K562 (cell line): Measurements from ENCODE around the gene STX19. TPM values are rescaled to one million over a fixed set of nuclear protein-coding genes. Genes with fewer than 3 reads are reported as not detected.

Source experiments
- ATAC-seq: fragments of 200-7000 bp; cut with Tn5 transposase; 3 replicates; pipeline ENCODE4 v1.9.1; 2020; ENCODE audit warnings: moderate library complexity
- BruUV-seq: library from RNA; stranded (reverse); fragments of 400-500 nt; replicated peaks from 2 replicates; lab custom pipeline; 2021; lab: Mats Ljungman, UMichigan
- CTCF ChIA-PET: fragments of 300-600 bp; formaldehyde crosslinking; extraction: SDS; loops from one replicate; lab custom pipeline; 2021; ENCODE audit warnings: low intra/inter-chr PET ratio; lab: Yijun Ruan, JAX
- POLR2A ChIA-PET: fragments of 300-600, 350-650 bp; sonication (Branson Sonifier 250); formaldehyde crosslinking; extraction: SDS; loops from one replicate; lab custom pipeline; 2021; ENCODE audit warnings: antibody characterized with exemption, inconsistent platforms; lab: Yijun Ruan, JAX
- DNase-seq, 4 experiments: peaks; one replicate each; pipeline versions ENCODE4 v3.0.0 to v3.0.0-alpha.2; 2011 to 2018; ENCODE audit warnings: low spot score in 3 of 4, mixed read lengths in 3 of 4; ENCODE audit errors: extremely low read depth in 1 of 4
- FAIRE-seq: peaks from 2 replicates; lab custom pipeline; 2011; peaks lifted over from hg19 to GRCh38; lab: Jason Lieb, UNC
- H2AFZ ChIP-seq: 2 replicates; pipeline ENCODE4 v1.6.0; 2011; ENCODE audit warnings: low read depth, low read length, control low read depth, inconsistent platforms
- H3K27ac ChIP-seq: fragments of 200-600 bp; 3 replicates; pipeline ENCODE4 v1.8.0; 2011; ENCODE audit warnings: low read depth, mild to moderate bottlenecking, control low read depth, inconsistent platforms, low read length, moderate library complexity, mixed read lengths; ENCODE audit errors: extremely low read depth
- H3K27me3 ChIP-seq, 2 experiments: fragments of 300-600 bp in 1 of 2; 2 replicates in 1 of 2; 3 replicates in 1 of 2; pipeline versions ENCODE4 v1.6.0 to v1.8.0; 2011; ENCODE audit warnings: inconsistent platforms in 2 of 2, low read length in 2 of 2, mild to moderate bottlenecking in 1 of 2, mixed read lengths in 1 of 2, moderate library complexity in 1 of 2; ENCODE audit not compliant: control insufficient read depth in 2 of 2, insufficient read depth in 2 of 2
- H3K36me3 ChIP-seq: fragments of 300-600 bp; 3 replicates; pipeline ENCODE4 v1.8.0; 2011; ENCODE audit warnings: mild to moderate bottlenecking, low read length, inconsistent platforms; ENCODE audit not compliant: control insufficient read depth, insufficient read depth
- H3K4me1 ChIP-seq, 2 experiments: fragments of 200-600 bp in 1 of 2; replicated peaks in 1 of 2; 2 replicates in 1 of 2; 3 replicates in 1 of 2; pipeline versions ENCODE4 v1.5.1 to v1.8.0; 2011; ENCODE audit warnings: inconsistent platforms in 2 of 2, low read length in 2 of 2, mild to moderate bottlenecking in 1 of 2, mixed read lengths in 1 of 2, moderate library complexity in 1 of 2; ENCODE audit not compliant: control insufficient read depth in 2 of 2, insufficient read depth in 2 of 2
- H3K4me2 ChIP-seq: 2 replicates; pipeline ENCODE4 v1.6.1; 2011; ENCODE audit warnings: low read length, control low read depth, inconsistent platforms, mixed read lengths; ENCODE audit not compliant: insufficient read depth
- H3K4me3 ChIP-seq: fragments of 200-600 bp; sonication (generic), shearing (Covaris generic); 2 replicates; pipeline ENCODE4 v1.5.1; 2016; ENCODE audit warnings: control low read depth, inconsistent platforms
- H3K79me2 ChIP-seq: fragments of 200-600 bp; 3 replicates; pipeline ENCODE4 v1.8.0; 2011; ENCODE audit warnings: low read length, inconsistent platforms; ENCODE audit not compliant: control insufficient read depth, insufficient read depth
- H3K9ac ChIP-seq, 2 experiments: 2 replicates each; pipeline versions ENCODE4 v1.6.0 to v1.6.1; 2011; ENCODE audit warnings: low read depth in 2 of 2, low read length in 2 of 2, control low read depth in 1 of 2, inconsistent platforms in 1 of 2, mild to moderate bottlenecking in 1 of 2, mixed read lengths in 1 of 2; ENCODE audit not compliant: insufficient read depth in 1 of 2
- H3K9me1 ChIP-seq: one replicate; pipeline ENCODE4 v1.6.0; 2011; ENCODE audit warnings: inconsistent platforms, mild to moderate bottlenecking, low read length, moderate library complexity; ENCODE audit not compliant: control insufficient read depth, insufficient read depth
- H3K9me3 ChIP-seq: replicated peaks from 2 replicates; pipeline ENCODE4 v1.5.1; 2011; ENCODE audit warnings: low read depth, low read length, inconsistent platforms; ENCODE audit not compliant: control insufficient read depth, insufficient read depth
- H4K20me1 ChIP-seq: replicated peaks from 2 replicates; pipeline ENCODE4 v1.6.1; 2011; ENCODE audit warnings: low read length, inconsistent platforms, mixed read lengths; ENCODE audit not compliant: control insufficient read depth, insufficient read depth
- ESRRA ChIP-seq: fragments of 450-650 bp; IDR thresholded peaks from 2 replicates; pipeline ENCODE4 v1.6.1; 2014; ENCODE audit warnings: low read depth, mild to moderate bottlenecking, moderate library complexity, borderline replicate concordance
- IRF1 ChIP-seq: sonication (generic); formaldehyde crosslinking; IDR thresholded peaks from 2 replicates; pipeline ENCODE4 v1.8.0; 2022; ENCODE audit warnings: missing genetic modification reagents, mild to moderate bottlenecking, borderline replicate concordance
- NFXL1 ChIP-seq: fragments of 450-650 bp; formaldehyde crosslinking; IDR thresholded peaks from 2 replicates; pipeline ENCODE4 v1.4.0; 2021; ENCODE audit warnings: mild to moderate bottlenecking
- SIN3B ChIP-seq: fragments of 450-650 bp; IDR thresholded peaks from 2 replicates; pipeline ENCODE4 v1.6.1; 2017; ENCODE audit warnings: low read depth, mild to moderate bottlenecking, moderate library complexity
- ZC3H11A ChIP-seq: IDR thresholded peaks from 2 replicates; pipeline ENCODE4 v1.6.1; 2012; ENCODE audit warnings: low read depth, low read length, improper control_type of control experiment
- ZNF165 ChIP-seq: fragments of 250-450 bp; sonication (Bioruptor Pico); IDR thresholded peaks from 2 replicates; pipeline ENCODE4 v1.4.0; 2020; ENCODE audit warnings: borderline replicate concordance
- ZNF224 ChIP-seq: sonication (generic); formaldehyde crosslinking; IDR thresholded peaks from 2 replicates; pipeline ENCODE4 v1.8.0; 2022; ENCODE audit warnings: mild to moderate bottlenecking, missing genetic modification reagents
- ZNF3 ChIP-seq: fragments of 250-450 bp; sonication (Bioruptor Pico); IDR thresholded peaks from 2 replicates; pipeline ENCODE4 v1.5.0; 2021; ENCODE audit warnings: mild to moderate bottlenecking, moderate library complexity
- ZNF507 ChIP-seq: conservative IDR thresholded peaks from 2 replicates; pipeline ENCODE4 v1.6.1; 2017; ENCODE audit warnings: missing genetic modification characterization, missing compliant biosample characterization
- whole genome bisulfite sequencing: fragments of 100-300 bp; shearing (Covaris generic); methylation state at CpG from one replicate; pipeline ENCODE4 v1.1.6; 2016; ENCODE audit warnings: low coverage, mixed read lengths; ENCODE audit not compliant: insufficient coverage; ENCODE audit errors: missing lambda C conversion rate; 5-methylcytosine and 5-hydroxymethylcytosine counted together
- in situ Hi-C: fragments of 300-500 bp; cut with MboI; formaldehyde crosslinking; loops from 4 replicates; pipeline ENCODE4 v1.15.0; 2018; ENCODE audit warnings: inconsistent platforms, mixed read lengths
- intact Hi-C: fragments of 100-400 bp; cut with micrococcal nuclease; formaldehyde crosslinking; loops from 2 replicates; pipeline ENCODE4 v1.14.2; 2022
- polyA plus RNA-seq, 8 experiments: library from polyadenylated mRNA; depleted of rRNA in 4 of 8; stranded (reverse) in 5 of 8; unstranded in 3 of 8; fragments of >200 nt; fragmentation: Nextera tagmentation in 2 of 8; fragmentation: Illumina TruSeq in 1 of 8; extraction: Ambion mirVana in 2 of 8; extraction: Trizol in 1 of 8; gene quantifications; 2 replicates each; pipeline versions ENCODE4 v1.2.1 to v1.2.3, GENCODE V29; 2011 to 2014; ENCODE audit warnings: inconsistent platforms in 1 of 8, missing spikeins in 1 of 8
- total RNA-seq, 7 experiments: library from RNA; depleted of rRNA in 6 of 7; stranded (reverse); fragments of >200 nt in 6 of 7; fragmentation: Illumina TruSeq in 2 of 7; extraction: Trizol in 2 of 7; gene quantifications; 2 replicates each; pipeline versions ENCODE4 v1.2.1 to v1.2.3, GENCODE V29; 2011 to 2021; ENCODE audit warnings: low replicate concordance in 1 of 7
- TF ChIP-seq, protein P1 (sequence below): sonication (generic); formaldehyde crosslinking; IDR thresholded peaks from 2 replicates; pipeline ENCODE4 v1.8.1; 2023; ENCODE audit warnings: missing genetic modification reagents, mild to moderate bottlenecking, borderline replicate concordance

The STX19 gene
- total and polyA plus RNA-seq, 9 of the 15 experiments (the other 6 are each of a cell fraction or from before 2014, with no cell fraction given), result 0.04 TPM; not detected in 8

GRCh38 chr3:94071713-94072284 lies 43.4 kb upstream of the STX19 start:
- CTCF ChIA-PET, result no interaction called here
- BruUV-seq, result no TSS peak
- TF ChIP-seq ZC3H11A (no peak), ZNF224 (CRISPR knock-in tag) (no peak)
- intact Hi-C loops (no loop called here), in situ Hi-C loops (no loop called here)
- H3K79me2 ChIP-seq, result no peaks in the 10 kb centered on the region; the same call in 1 of the 3 replicates
- 75% methylated on average over 4 of the region's 4 CpGs for WGBS
- no peaks in the 10 kb centered on the region for H4K20me1 ChIP-seq
- no peaks in the 10 kb centered on the region for H3K4me1 ChIP-seq
- ATAC-seq (no peak), DNase-seq (no peak), FAIRE-seq (no peak)
- H3K9me3 ChIP-seq, result no peaks in the 10 kb centered on the region
- no peaks in the 10 kb centered on the region for H3K9me1 ChIP-seq
- H3K4me3 ChIP-seq, result no peak overlapping the region
- H3K4me2 ChIP-seq, result no peak overlapping the region
- POLR2A ChIA-PET, result interaction anchor here (1.4 kb wide), 1 partner anchor 9 kb away, joined by 10 read pairs; the partner anchor contains the start of genes DHFR2 and NSUN3
- no peak overlapping the region for H2AFZ ChIP-seq
- no peak overlapping the region for H3K9ac ChIP-seq
- no peak overlapping the region for H3K27ac ChIP-seq
- H3K36me3 ChIP-seq, result peaks cover 9% of the 10 kb centered on the region
- no peaks in the 10 kb centered on the region for H3K27me3 ChIP-seq

- 95% methylated on average over 3 of the region's 6 CpGs for WGBS
- in situ Hi-C loops (no loop called here), intact Hi-C loops (no loop called here)
- peaks cover 13% of the 10 kb centered on the region for H3K36me3 ChIP-seq
- FAIRE-seq, result no peak
- POLR2A ChIA-PET, result no interaction called here
- no peaks in the 10 kb centered on the region for H4K20me1 ChIP-seq
- CTCF ChIA-PET, result no interaction called here
- ATAC-seq, result no peak
- H3K4me3 ChIP-seq, result no peak overlapping the region
- no peak overlapping the region for H3K9ac ChIP-seq
- no TSS peak for BruUV-seq
- H3K4me1 ChIP-seq, result no peaks in the 10 kb centered on the region
- H3K9me3 ChIP-seq, result no peaks in the 10 kb centered on the region
- no peaks in the 10 kb centered on the region for H3K27me3 ChIP-seq
- no peak overlapping the region for H3K27ac ChIP-seq
- peaks cover 1% of the 10 kb centered on the region; the same call in 2 of the 3 replicates for H3K79me2 ChIP-seq
- no peak for DNase-seq
- no peak overlapping the region for H2AFZ ChIP-seq
- no peaks in the 10 kb centered on the region for H3K9me1 ChIP-seq
- no peak overlapping the region for H3K4me2 ChIP-seq
- TF ChIP-seq ZNF3 (CRISPR knock-in tag) (no peak), ZNF165 (CRISPR knock-in tag) (no peak), ZNF507 (tag) (no peak), SIN3B (no peak), ESRRA (no peak), NFXL1 (CRISPR knock-in tag) (no peak), IRF1 (CRISPR knock-in tag) (no peak)
- TF ChIP-seq, protein P1, sequence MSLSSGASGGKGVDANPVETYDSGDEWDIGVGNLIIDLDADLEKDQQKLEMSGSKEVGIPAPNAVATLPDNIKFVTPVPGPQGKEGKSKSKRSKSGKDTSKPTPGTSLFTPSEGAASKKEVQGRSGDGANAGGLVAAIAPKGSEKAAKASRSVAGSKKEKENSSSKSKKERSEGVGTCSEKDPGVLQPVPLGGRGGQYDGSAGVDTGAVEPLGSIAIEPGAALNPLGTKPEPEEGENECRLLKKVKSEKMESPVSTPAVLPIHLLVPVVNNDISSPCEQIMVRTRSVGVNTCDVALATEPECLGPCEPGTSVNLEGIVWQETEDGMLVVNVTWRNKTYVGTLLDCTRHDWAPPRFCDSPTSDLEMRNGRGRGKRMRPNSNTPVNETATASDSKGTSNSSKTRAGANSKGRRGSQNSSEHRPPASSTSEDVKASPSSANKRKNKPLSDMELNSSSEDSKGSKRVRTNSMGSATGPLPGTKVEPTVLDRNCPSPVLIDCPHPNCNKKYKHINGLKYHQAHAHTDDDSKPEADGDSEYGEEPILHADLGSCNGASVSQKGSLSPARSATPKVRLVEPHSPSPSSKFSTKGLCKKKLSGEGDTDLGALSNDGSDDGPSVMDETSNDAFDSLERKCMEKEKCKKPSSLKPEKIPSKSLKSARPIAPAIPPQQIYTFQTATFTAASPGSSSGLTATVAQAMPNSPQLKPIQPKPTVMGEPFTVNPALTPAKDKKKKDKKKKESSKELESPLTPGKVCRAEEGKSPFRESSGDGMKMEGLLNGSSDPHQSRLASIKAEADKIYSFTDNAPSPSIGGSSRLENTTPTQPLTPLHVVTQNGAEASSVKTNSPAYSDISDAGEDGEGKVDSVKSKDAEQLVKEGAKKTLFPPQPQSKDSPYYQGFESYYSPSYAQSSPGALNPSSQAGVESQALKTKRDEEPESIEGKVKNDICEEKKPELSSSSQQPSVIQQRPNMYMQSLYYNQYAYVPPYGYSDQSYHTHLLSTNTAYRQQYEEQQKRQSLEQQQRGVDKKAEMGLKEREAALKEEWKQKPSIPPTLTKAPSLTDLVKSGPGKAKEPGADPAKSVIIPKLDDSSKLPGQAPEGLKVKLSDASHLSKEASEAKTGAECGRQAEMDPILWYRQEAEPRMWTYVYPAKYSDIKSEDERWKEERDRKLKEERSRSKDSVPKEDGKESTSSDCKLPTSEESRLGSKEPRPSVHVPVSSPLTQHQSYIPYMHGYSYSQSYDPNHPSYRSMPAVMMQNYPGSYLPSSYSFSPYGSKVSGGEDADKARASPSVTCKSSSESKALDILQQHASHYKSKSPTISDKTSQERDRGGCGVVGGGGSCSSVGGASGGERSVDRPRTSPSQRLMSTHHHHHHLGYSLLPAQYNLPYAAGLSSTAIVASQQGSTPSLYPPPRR (CRISPR knock-in tag), result no peak
These were observed 42.0 kb upstream of the STX19 start for GRCh38 chr3:94070341-94070911.
